ENCODE data around the gene BEND7. TPM values are rescaled to one million over a fixed set of nuclear protein-coding genes. Genes with fewer than 3 reads are reported as not detected.

The BEND7 gene
- total RNA-seq, 1 donor from 2014 or later: 21.1 TPM

DNA sequence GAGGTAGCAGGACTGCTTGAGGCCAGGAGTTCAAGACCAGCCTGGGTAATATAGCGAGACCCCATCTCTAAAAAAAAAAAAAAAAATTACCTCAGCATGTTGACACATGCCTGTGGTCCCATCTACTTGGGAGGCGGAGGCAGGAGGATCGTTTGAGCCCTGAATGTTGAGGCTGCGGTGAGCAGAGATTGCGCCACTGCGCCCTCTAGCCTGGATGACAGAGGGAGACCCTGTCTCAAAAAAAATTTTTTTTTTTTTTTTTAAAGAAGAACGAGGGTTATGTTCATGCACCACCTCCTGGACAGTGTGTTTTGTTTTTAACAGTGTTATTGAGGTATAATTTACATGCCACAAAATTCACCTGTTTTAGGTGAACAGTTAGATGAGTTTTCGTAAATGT lies 129.6 kb downstream of the BEND7 start:
- TF ChIP-seq, protein P1, sequence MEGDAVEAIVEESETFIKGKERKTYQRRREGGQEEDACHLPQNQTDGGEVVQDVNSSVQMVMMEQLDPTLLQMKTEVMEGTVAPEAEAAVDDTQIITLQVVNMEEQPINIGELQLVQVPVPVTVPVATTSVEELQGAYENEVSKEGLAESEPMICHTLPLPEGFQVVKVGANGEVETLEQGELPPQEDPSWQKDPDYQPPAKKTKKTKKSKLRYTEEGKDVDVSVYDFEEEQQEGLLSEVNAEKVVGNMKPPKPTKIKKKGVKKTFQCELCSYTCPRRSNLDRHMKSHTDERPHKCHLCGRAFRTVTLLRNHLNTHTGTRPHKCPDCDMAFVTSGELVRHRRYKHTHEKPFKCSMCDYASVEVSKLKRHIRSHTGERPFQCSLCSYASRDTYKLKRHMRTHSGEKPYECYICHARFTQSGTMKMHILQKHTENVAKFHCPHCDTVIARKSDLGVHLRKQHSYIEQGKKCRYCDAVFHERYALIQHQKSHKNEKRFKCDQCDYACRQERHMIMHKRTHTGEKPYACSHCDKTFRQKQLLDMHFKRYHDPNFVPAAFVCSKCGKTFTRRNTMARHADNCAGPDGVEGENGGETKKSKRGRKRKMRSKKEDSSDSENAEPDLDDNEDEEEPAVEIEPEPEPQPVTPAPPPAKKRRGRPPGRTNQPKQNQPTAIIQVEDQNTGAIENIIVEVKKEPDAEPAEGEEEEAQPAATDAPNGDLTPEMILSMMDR (IDR thresholded peaks at IDR 0.05; ENCODE audit: insufficient read depth, low read depth, low read length): no peak
- TF ChIP-seq EZH2 (IDR thresholded peaks at IDR 0.05; ENCODE audit: insufficient read depth, low read length): no peak
- no peaks in the 10 kb centered on the region for H3K79me2 ChIP-seq (ENCODE audit: insufficient read depth, low read length)
- H3K9ac ChIP-seq (ENCODE audit: low read length): no peak overlapping the region
- no peak overlapping the region for H3K4me2 ChIP-seq (ENCODE audit: low read length)
- H3K36me3 Mint-ChIP-seq (ENCODE audit: low read depth, unreplicated experiment): no peaks in the 10 kb centered on the region
- FAIRE-seq (no peak), DNase-seq (ENCODE audit: low read depth) (no peak)
- H4K20me1 ChIP-seq (ENCODE audit: insufficient read depth, low read length): no peaks in the 10 kb centered on the region
- H3K27ac Mint-ChIP-seq (ENCODE audit: unreplicated experiment): no peak overlapping the region
- H3K27me3 Mint-ChIP-seq (ENCODE audit: low read depth, unreplicated experiment): peaks cover 1% of the 10 kb centered on the region
- H3K4me1 Mint-ChIP-seq (ENCODE audit: low read depth, unreplicated experiment): peaks cover 1% of the 10 kb centered on the region
- no peaks in the 10 kb centered on the region for H3K4me1 ChIP-seq (ENCODE audit: insufficient read depth, low read length)
- H3K9me3 ChIP-seq (ENCODE audit: insufficient read depth, low read depth, low read length): no peaks in the 10 kb centered on the region
- H3K36me3 ChIP-seq (ENCODE audit: insufficient read depth, low read length): no peaks in the 10 kb centered on the region
- H3K27me3 ChIP-seq (ENCODE audit: insufficient read depth, low read length): peaks cover 1% of the 10 kb centered on the region
- H3K27ac ChIP-seq (ENCODE audit: low read depth, low read length): no peak overlapping the region
- no peak overlapping the region for H2AFZ ChIP-seq (ENCODE audit: low read depth, low read length)
- H3K4me3 Mint-ChIP-seq (ENCODE audit: unreplicated experiment): no peak overlapping the region
- H3K9me3 Mint-ChIP-seq (ENCODE audit: unreplicated experiment): no peaks in the 10 kb centered on the region
- no peak overlapping the region for H3K4me3 ChIP-seq (ENCODE audit: insufficient read depth, low read depth, low read length)

DNA sequence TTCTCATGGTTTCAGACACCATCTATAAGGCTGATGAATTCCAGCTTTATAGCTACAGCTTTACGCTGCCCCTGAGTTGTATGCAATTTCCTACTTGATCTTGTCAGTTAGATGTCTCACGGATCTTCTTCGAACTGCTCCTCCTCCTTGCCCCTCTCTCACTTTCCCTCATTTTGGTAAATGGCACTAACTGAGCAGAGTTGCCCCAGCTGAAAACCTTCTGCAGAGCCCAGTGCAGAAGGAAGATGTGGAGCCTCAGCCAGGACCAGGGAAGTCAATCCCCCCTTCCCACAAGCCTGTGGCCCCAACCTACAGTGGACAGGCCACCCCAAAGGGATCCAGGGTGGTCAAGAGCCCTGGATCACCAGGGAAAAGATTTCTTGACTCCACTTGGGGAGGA lies 131.8 kb downstream of the BEND7 start:
- peaks cover 7% of the 10 kb centered on the region for H3K27me3 Mint-ChIP-seq (ENCODE audit: low read depth, unreplicated experiment)
- FAIRE-seq (no peak), DNase-seq (ENCODE audit: low read depth) (no peak)
- Histone ChIP-seq H3K27me3 (ENCODE audit: insufficient read depth, low read length) (peaks cover 3% of the 10 kb centered on the region), H3K79me2 (ENCODE audit: insufficient read depth, low read length) (no peaks in the 10 kb centered on the region), H2AFZ (ENCODE audit: low read depth, low read length) (no peak overlapping the region), H3K9ac (ENCODE audit: low read length) (no peak overlapping the region), H3K4me3 (ENCODE audit: insufficient read depth, low read depth, low read length) (no peak overlapping the region), H3K27ac (ENCODE audit: low read depth, low read length) (no peak overlapping the region), H4K20me1 (ENCODE audit: insufficient read depth, low read length) (no peaks in the 10 kb centered on the region), H3K36me3 (ENCODE audit: insufficient read depth, low read length) (no peaks in the 10 kb centered on the region), H3K9me3 (ENCODE audit: insufficient read depth, low read depth, low read length) (no peaks in the 10 kb centered on the region), H3K4me2 (ENCODE audit: low read length) (no peak overlapping the region), H3K4me1 (ENCODE audit: insufficient read depth, low read length) (no peaks in the 10 kb centered on the region)
- TF ChIP-seq EZH2 (IDR thresholded peaks at IDR 0.05; ENCODE audit: insufficient read depth, low read length): no peak
- TF ChIP-seq, protein P1 (IDR thresholded peaks at IDR 0.05; ENCODE audit: insufficient read depth, low read depth, low read length): no peak
- no peak overlapping the region for H3K27ac Mint-ChIP-seq (ENCODE audit: unreplicated experiment)
- H3K4me3 Mint-ChIP-seq (ENCODE audit: unreplicated experiment): no peak overlapping the region
- H3K4me1 Mint-ChIP-seq (ENCODE audit: low read depth, unreplicated experiment): no peaks in the 10 kb centered on the region
- no peaks in the 10 kb centered on the region for H3K36me3 Mint-ChIP-seq (ENCODE audit: low read depth, unreplicated experiment)
- no peaks in the 10 kb centered on the region for H3K9me3 Mint-ChIP-seq (ENCODE audit: unreplicated experiment)

DNA sequence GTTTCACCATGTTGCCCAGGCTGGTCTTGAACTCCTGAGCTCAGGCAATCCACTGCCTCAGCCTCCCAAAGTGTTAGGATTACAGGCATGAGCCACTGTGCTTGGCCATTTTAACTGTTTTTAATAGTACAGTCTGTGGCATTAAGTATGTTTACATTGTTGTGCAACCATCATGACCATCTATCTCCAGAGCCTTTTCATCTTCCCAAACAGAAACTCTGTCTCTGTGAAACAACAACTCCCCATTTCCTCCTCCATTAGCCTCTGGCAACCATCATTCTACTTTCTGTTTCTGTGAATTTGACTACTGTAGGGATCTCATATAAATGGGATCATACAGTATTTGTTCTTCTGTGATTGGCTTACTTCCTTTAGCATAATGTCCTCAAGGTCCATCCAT lies 132.4 kb downstream of the BEND7 start:
- peaks cover 7% of the 10 kb centered on the region for H3K27me3 Mint-ChIP-seq (ENCODE audit: low read depth, unreplicated experiment)
- Histone ChIP-seq H3K27ac (ENCODE audit: low read depth, low read length) (no peak overlapping the region), H3K9ac (ENCODE audit: low read length) (no peak overlapping the region), H3K27me3 (ENCODE audit: insufficient read depth, low read length) (peaks cover 3% of the 10 kb centered on the region), H3K4me1 (ENCODE audit: insufficient read depth, low read length) (no peaks in the 10 kb centered on the region), H2AFZ (ENCODE audit: low read depth, low read length) (no peak overlapping the region), H4K20me1 (ENCODE audit: insufficient read depth, low read length) (no peaks in the 10 kb centered on the region), H3K79me2 (ENCODE audit: insufficient read depth, low read length) (no peaks in the 10 kb centered on the region), H3K9me3 (ENCODE audit: insufficient read depth, low read depth, low read length) (no peaks in the 10 kb centered on the region), H3K4me3 (ENCODE audit: insufficient read depth, low read depth, low read length) (no peak overlapping the region), H3K36me3 (ENCODE audit: insufficient read depth, low read length) (no peaks in the 10 kb centered on the region), H3K4me2 (ENCODE audit: low read length) (no peak overlapping the region)
- no peak for FAIRE-seq
- TF ChIP-seq, protein P1 (IDR thresholded peaks at IDR 0.05; ENCODE audit: insufficient read depth, low read depth, low read length): no peak
- TF ChIP-seq EZH2 (IDR thresholded peaks at IDR 0.05; ENCODE audit: insufficient read depth, low read length): no peak
- H3K36me3 Mint-ChIP-seq (ENCODE audit: low read depth, unreplicated experiment): no peaks in the 10 kb centered on the region
- no peak overlapping the region for H3K27ac Mint-ChIP-seq (ENCODE audit: unreplicated experiment)
- no peak for DNase-seq (ENCODE audit: low read depth)
- no peaks in the 10 kb centered on the region for H3K4me1 Mint-ChIP-seq (ENCODE audit: low read depth, unreplicated experiment)
- H3K9me3 Mint-ChIP-seq (ENCODE audit: unreplicated experiment): no peaks in the 10 kb centered on the region
- no peak overlapping the region for H3K4me3 Mint-ChIP-seq (ENCODE audit: unreplicated experiment)

All from astrocyte (in vitro differentiated cells and primary cell).